GM12878 (cell line): ENCODE results near the gene CATSPERD. TPM values are rescaled to one million over a fixed set of nuclear protein-coding genes. Genes with fewer than 3 reads are reported as not detected.

Source experiments
- ASH2L ChIP-seq: fragments of 300-600, 200-600 bp; sonication (generic); IDR thresholded peaks from 2 replicates; pipeline ENCODE4 v1.6.1; 2017; ENCODE audit warnings: low read depth, mild to moderate bottlenecking, borderline replicate concordance
- CHD4 ChIP-seq: fragments of 200-600 bp; sonication (generic); IDR thresholded peaks from 2 replicates; pipeline ENCODE4 v1.6.1; 2016; ENCODE audit warnings: mild to moderate bottlenecking
- EED ChIP-seq: sonication (generic); IDR thresholded peaks from 2 replicates; pipeline ENCODE4 v1.6.1; 2016; ENCODE audit warnings: antibody characterized with exemption, low read depth
- EGR1 ChIP-seq, 2 experiments: IDR thresholded peaks; 1 replicate in 1 of 2; 2 replicates in 1 of 2; pipeline ENCODE4 v1.6.1; 2011 to 2012; ENCODE audit warnings: low read depth in 2 of 2, low read length in 2 of 2, borderline replicate concordance in 1 of 2, mild to moderate bottlenecking in 1 of 2, moderate library complexity in 1 of 2
- EZH2 ChIP-seq: IDR thresholded peaks from 2 replicates; pipeline ENCODE4 v1.6.1; 2012; ENCODE audit warnings: low read depth, mild to moderate bottlenecking, control low read depth, inconsistent platforms, low read length, borderline replicate concordance; ENCODE audit not compliant: control insufficient read depth
- FOXM1 ChIP-seq: IDR thresholded peaks from 2 replicates; pipeline ENCODE4 v1.6.1; 2012; ENCODE audit warnings: low read depth, mild to moderate bottlenecking, inconsistent platforms, low read length, moderate library complexity
- GABPA ChIP-seq: IDR thresholded peaks from 2 replicates; pipeline ENCODE4 v1.6.1; 2014; ENCODE audit warnings: antibody characterized with exemption, low read depth, mild to moderate bottlenecking, inconsistent platforms
- HDAC2 ChIP-seq: fragments of 200-600 bp; sonication (generic); IDR thresholded peaks from 2 replicates; pipeline ENCODE4 v1.6.1; 2017
- IKZF1 ChIP-seq: fragments of 450-650 bp; conservative IDR thresholded peaks from 2 replicates; pipeline ENCODE4 v1.6.1; 2017; ENCODE audit warnings: antibody characterized with exemption, mild to moderate bottlenecking
- MTA3 ChIP-seq: IDR thresholded peaks from 2 replicates; pipeline ENCODE4 v1.6.1; 2012; ENCODE audit warnings: low read length, inconsistent platforms, borderline replicate concordance
- NBN ChIP-seq: fragments of 450-650 bp; IDR thresholded peaks from 2 replicates; pipeline ENCODE4 v1.6.1; 2016
- NR2C2 ChIP-seq: IDR thresholded peaks from 2 replicates; pipeline ENCODE4 v1.6.1; 2011; ENCODE audit warnings: borderline replicate concordance, low read depth; ENCODE audit not compliant: control insufficient read depth, insufficient read length
- RAD21 ChIP-seq: IDR thresholded peaks from 2 replicates; pipeline ENCODE4 v1.6.1; 2011; ENCODE audit warnings: mild to moderate bottlenecking, low read depth, low read length, moderate library complexity; ENCODE audit not compliant: insufficient read depth
- RB1 ChIP-seq: fragments of 450-650 bp; formaldehyde crosslinking; IDR thresholded peaks from 2 replicates; pipeline ENCODE4 v1.6.1; 2017; ENCODE audit warnings: mild to moderate bottlenecking, borderline replicate concordance
- RBBP5 ChIP-seq: fragments of 200-600 bp; sonication (generic); conservative IDR thresholded peaks from 2 replicates; pipeline ENCODE4 v1.6.1; 2016
- RUNX3 ChIP-seq: IDR thresholded peaks from 2 replicates; pipeline ENCODE4 v1.6.1; 2012; ENCODE audit warnings: low read length, inconsistent platforms
- STAT1 ChIP-seq: fragments of 450-650 bp; conservative IDR thresholded peaks from 2 replicates; pipeline ENCODE4 v1.6.1; 2014; ENCODE audit warnings: antibody characterized with exemption, mild to moderate bottlenecking
- ZSCAN29 ChIP-seq: fragments of 450-650 bp; IDR thresholded peaks from 2 replicates; pipeline ENCODE4 v1.6.1; 2017; ENCODE audit warnings: mild to moderate bottlenecking, moderate library complexity
- polyA plus RNA-seq, 11 experiments: library from polyadenylated mRNA; depleted of rRNA in 4 of 11; unstranded in 6 of 11; stranded (reverse) in 5 of 11; fragments of >200 nt; fragmentation: Nextera tagmentation in 4 of 11; fragmentation: Illumina TruSeq in 1 of 11; extraction: Ambion mirVana in 4 of 11; extraction: Trizol in 1 of 11; gene quantifications; 1 replicate in 1 of 11; 2 replicates in 10 of 11; pipeline versions ENCODE4 v1.2.1 to v1.2.3, GENCODE V29; 2011 to 2016; ENCODE audit warnings: inconsistent platforms in 2 of 11, missing spikeins in 2 of 11, low read depth in 1 of 11
- total RNA-seq, 4 experiments: library from RNA; depleted of rRNA in 3 of 4; stranded (reverse); fragments of >200 nt in 3 of 4; fragmentation: Illumina TruSeq in 1 of 4; extraction: Trizol in 1 of 4; gene quantifications; 2 replicates each; pipeline versions ENCODE4 v1.2.1 to v1.2.3, GENCODE V29; 2013 to 2021
- TF ChIP-seq, protein P1 (sequence below): IDR thresholded peaks from 2 replicates; pipeline ENCODE4 v1.6.1; 2012; ENCODE audit warnings: low read length, inconsistent platforms
- TF ChIP-seq, protein P2 (sequence below): fragments of 450-650 bp; IDR thresholded peaks from 2 replicates; pipeline ENCODE4 v1.6.1; 2018; ENCODE audit warnings: mild to moderate bottlenecking, low read depth, moderate library complexity; ENCODE audit not compliant: partially characterized antibody
- TF ChIP-seq, protein P3 (sequence below): fragments of 450-650 bp; IDR thresholded peaks from 2 replicates; pipeline ENCODE4 v1.6.1; 2017; ENCODE audit warnings: mild to moderate bottlenecking, low read depth, inconsistent platforms; ENCODE audit not compliant: poor library complexity, severe bottlenecking
- TF ChIP-seq, protein P4 (sequence below): IDR thresholded peaks from 2 replicates; pipeline ENCODE4 v1.6.1; 2011; ENCODE audit warnings: mild to moderate bottlenecking, low read depth, low read length, moderate library complexity; ENCODE audit not compliant: insufficient replicate concordance
- TF ChIP-seq, protein P5 (sequence below): IDR thresholded peaks from 2 replicates; pipeline ENCODE4 v1.6.1; 2011; ENCODE audit warnings: low read depth, mild to moderate bottlenecking, low read length, moderate library complexity, borderline replicate concordance; ENCODE audit errors: extremely low read depth

Gene CATSPERD
- total and polyA plus RNA-seq, 10 of the 15 experiments (the other 5 are each of a cell fraction or from before 2014, with no cell fraction given) = 0.02 to 0.38 (median 0.11) TPM; not detected in 5

DNA sequence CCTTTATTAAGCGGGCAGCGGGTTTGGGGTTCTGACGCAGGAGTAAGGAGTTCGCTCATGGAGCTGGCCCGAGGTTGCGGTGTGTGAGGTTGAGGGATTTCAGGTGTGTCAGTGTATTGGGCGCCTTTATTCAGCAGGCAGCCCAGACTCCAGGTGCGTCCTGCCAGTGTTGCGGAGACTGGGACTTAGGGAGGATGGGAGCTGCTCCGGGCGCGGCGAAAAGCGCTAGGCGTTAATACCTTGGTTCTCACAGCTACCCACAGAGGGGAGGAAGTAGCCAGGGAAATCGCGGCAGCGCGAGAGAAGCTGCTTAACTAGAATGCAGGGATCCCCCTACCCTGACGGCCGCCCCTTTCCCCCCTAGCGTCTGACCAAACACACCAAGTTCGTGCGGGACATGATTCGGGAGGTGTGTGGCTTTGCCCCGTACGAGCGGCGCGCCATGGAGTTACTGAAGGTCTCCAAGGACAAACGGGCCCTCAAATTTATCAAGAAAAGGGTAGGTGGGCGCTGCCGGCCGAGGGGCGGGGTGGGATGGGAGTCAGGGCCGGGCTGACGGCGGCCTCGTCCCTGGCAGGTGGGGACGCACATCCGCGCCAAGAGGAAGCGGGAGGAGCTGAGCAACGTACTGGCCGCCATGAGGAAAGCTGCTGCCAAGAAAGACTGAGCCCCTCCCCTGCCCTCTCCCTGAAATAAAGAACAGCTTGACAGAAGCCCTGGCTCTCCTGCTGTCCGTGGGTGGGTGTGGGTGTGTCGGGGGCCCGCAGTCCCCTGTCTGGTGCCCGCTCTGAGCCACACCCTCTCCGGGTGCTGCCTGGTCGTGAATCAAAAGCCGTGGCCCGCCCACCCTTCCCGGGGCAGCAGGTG lies 29.2 kb upstream of the CATSPERD start (continued):
- TF ChIP-seq CHD4 (no peak), RUNX3 (0 out of 2 replicates have a peak, but pooled peaks have one; percentile 4), ASH2L (no peak), STAT1 (no peak), IKZF1 (no peak), NBN (no peak), FOXM1 (no peak), NR2C2 (no peak), EGR1 (IDR thresholded peaks at IDR 0.05; ENCODE audit: borderline replicate concordance in 1 of 2, low read depth in 2 of 2, low read length in 2 of 2) (peak in 1 of 2 experiments; percentile 43; a peak in 1 of 3 replicates), RAD21 (no peak), HDAC2 (no peak), ZSCAN29 (no peak), RBBP5 (no peak), EED (no peak), GABPA (no peak), MTA3 (peak; percentile 76; the same call in 1 of the 2 replicates), EZH2 (no peak), RB1 (no peak)
- TF ChIP-seq, protein P1, sequence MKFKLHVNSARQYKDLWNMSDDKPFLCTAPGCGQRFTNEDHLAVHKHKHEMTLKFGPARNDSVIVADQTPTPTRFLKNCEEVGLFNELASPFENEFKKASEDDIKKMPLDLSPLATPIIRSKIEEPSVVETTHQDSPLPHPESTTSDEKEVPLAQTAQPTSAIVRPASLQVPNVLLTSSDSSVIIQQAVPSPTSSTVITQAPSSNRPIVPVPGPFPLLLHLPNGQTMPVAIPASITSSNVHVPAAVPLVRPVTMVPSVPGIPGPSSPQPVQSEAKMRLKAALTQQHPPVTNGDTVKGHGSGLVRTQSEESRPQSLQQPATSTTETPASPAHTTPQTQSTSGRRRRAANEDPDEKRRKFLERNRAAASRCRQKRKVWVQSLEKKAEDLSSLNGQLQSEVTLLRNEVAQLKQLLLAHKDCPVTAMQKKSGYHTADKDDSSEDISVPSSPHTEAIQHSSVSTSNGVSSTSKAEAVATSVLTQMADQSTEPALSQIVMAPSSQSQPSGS = no peak
- TF ChIP-seq, protein P2, sequence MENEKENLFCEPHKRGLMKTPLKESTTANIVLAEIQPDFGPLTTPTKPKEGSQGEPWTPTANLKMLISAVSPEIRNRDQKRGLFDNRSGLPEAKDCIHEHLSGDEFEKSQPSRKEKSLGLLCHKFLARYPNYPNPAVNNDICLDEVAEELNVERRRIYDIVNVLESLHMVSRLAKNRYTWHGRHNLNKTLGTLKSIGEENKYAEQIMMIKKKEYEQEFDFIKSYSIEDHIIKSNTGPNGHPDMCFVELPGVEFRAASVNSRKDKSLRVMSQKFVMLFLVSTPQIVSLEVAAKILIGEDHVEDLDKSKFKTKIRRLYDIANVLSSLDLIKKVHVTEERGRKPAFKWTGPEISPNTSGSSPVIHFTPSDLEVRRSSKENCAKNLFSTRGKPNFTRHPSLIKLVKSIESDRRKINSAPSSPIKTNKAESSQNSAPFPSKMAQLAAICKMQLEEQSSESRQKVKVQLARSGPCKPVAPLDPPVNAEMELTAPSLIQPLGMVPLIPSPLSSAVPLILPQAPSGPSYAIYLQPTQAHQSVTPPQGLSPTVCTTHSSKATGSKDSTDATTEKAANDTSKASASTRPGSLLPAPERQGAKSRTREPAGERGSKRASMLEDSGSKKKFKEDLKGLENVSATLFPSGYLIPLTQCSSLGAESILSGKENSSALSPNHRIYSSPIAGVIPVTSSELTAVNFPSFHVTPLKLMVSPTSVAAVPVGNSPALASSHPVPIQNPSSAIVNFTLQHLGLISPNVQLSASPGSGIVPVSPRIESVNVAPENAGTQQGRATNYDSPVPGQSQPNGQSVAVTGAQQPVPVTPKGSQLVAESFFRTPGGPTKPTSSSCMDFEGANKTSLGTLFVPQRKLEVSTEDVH = no peak
- TF ChIP-seq, protein P3, sequence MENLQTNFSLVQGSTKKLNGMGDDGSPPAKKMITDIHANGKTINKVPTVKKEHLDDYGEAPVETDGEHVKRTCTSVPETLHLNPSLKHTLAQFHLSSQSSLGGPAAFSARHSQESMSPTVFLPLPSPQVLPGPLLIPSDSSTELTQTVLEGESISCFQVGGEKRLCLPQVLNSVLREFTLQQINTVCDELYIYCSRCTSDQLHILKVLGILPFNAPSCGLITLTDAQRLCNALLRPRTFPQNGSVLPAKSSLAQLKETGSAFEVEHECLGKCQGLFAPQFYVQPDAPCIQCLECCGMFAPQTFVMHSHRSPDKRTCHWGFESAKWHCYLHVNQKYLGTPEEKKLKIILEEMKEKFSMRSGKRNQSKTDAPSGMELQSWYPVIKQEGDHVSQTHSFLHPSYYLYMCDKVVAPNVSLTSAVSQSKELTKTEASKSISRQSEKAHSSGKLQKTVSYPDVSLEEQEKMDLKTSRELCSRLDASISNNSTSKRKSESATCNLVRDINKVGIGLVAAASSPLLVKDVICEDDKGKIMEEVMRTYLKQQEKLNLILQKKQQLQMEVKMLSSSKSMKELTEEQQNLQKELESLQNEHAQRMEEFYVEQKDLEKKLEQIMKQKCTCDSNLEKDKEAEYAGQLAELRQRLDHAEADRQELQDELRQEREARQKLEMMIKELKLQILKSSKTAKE = no peak
- TF ChIP-seq, protein P4, sequence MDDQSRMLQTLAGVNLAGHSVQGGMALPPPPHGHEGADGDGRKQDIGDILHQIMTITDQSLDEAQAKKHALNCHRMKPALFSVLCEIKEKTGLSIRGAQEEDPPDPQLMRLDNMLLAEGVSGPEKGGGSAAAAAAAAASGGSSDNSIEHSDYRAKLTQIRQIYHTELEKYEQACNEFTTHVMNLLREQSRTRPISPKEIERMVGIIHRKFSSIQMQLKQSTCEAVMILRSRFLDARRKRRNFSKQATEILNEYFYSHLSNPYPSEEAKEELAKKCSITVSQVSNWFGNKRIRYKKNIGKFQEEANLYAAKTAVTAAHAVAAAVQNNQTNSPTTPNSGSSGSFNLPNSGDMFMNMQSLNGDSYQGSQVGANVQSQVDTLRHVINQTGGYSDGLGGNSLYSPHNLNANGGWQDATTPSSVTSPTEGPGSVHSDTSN = no peak
- TF ChIP-seq, protein P5, sequence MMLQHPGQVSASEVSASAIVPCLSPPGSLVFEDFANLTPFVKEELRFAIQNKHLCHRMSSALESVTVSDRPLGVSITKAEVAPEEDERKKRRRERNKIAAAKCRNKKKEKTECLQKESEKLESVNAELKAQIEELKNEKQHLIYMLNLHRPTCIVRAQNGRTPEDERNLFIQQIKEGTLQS = no peak
